Measurements from ENCODE around the gene SIRT3. TPM values are rescaled to one million over a fixed set of nuclear protein-coding genes. Genes with fewer than 3 reads are reported as not detected.

The SIRT3 gene
- total RNA-seq (2021): 13.2 and 13.9 TPM in 2 replicates
- long read RNA-seq, transcript SIRT3-201 (7 exons, 2,543 nt): major isoform, 96 of 186 reads
- long read RNA-seq, transcript SIRT3-214 (7 exons, 1,588 nt): minor isoform, 31 of 186 reads
- long read RNA-seq, partial matches to known transcripts: 3 of 186 reads
- long read RNA-seq, other reads (novel, unspliced or antisense): 50 of 186 reads

- peak; percentile 87 for DNase-seq
- Histone ChIP-seq H3K14ac (ENCODE audit: insufficient read depth, low read length) (peak within 1 kb of the TSS; percentile 58; the same call in 1 of the 2 replicates), H2AK5ac (ENCODE audit: insufficient read length, low read length) (no peak within 1 kb of the TSS), H3K27me3 (ENCODE audit: insufficient read depth, low read length) (no peaks in the 10 kb centered on the region), H3K23ac (ENCODE audit: insufficient read length, low read depth, low read length) (no peak within 1 kb of the TSS), H4K5ac (ENCODE audit: insufficient read length, low read depth, low read length) (no peak within 1 kb of the TSS), H2AFZ (ENCODE audit: low read length) (no peak within 1 kb of the TSS), H3K79me2 (ENCODE audit: insufficient read depth, low read length) (peaks cover 6% of the 10 kb centered on the region; the same call in 1 of the 2 replicates), H4K91ac (ENCODE audit: insufficient read length, low read depth, low read length) (no peak within 1 kb of the TSS), H3K9me3 (ENCODE audit: control insufficient read depth, low read depth, low read length) (no peaks in the 10 kb centered on the region), H3K23me2 (ENCODE audit: insufficient read length, low read depth, low read length, poor library complexity, severe bottlenecking) (peaks cover 6% of the 10 kb centered on the region), H3K18ac (ENCODE audit: insufficient read length, low read depth, low read length) (no peak within 1 kb of the TSS), H4K8ac (replicated peaks; ENCODE audit: insufficient read length, low read depth, low read length) (no peak within 1 kb of the TSS), H2BK12ac (ENCODE audit: insufficient read length, low read depth, low read length) (no peak within 1 kb of the TSS), H3T11ph (ENCODE audit: low read length) (no peak within 1 kb of the TSS), H3K56ac (ENCODE audit: insufficient read length, low read depth, low read length) (no peak within 1 kb of the TSS), H3K4ac (ENCODE audit: low read depth, low read length) (no peak within 1 kb of the TSS), H3K79me1 (ENCODE audit: insufficient read depth, low read depth, low read length, poor library complexity, severe bottlenecking) (peaks cover 4% of the 10 kb centered on the region), H3K4me1 (ENCODE audit: insufficient read depth, low read length) (no peaks in the 10 kb centered on the region; the same call in 1 of the 2 replicates), H2BK5ac (ENCODE audit: insufficient read length, low read length) (no peak within 1 kb of the TSS), H4K20me1 (ENCODE audit: control insufficient read depth, insufficient read depth, insufficient read length) (no peaks in the 10 kb centered on the region), H3K9ac (ENCODE audit: extremely low read depth, insufficient read length, low read length) (peak within 1 kb of the TSS; percentile 84), H2BK120ac (ENCODE audit: low read depth, low read length, poor library complexity, severe bottlenecking) (no peak within 1 kb of the TSS), H3K4me2 (ENCODE audit: insufficient read depth, insufficient read length, low read length) (peak within 1 kb of the TSS; percentile 88), H2BK15ac (ENCODE audit: low read depth, low read length) (no peak within 1 kb of the TSS), H3K27ac (ENCODE audit: insufficient read length, low read depth, low read length) (no peak within 1 kb of the TSS), H2BK20ac (ENCODE audit: low read depth, low read length, poor library complexity, severe bottlenecking) (no peak within 1 kb of the TSS)
- Mint-ChIP-seq H3K4me3 (peak within 1 kb of the TSS; percentile 95 to 96), H3K27me3 (ENCODE audit: low read depth) (no peaks in the 10 kb centered on the region; the same call in 1 of the 2 replicates), H3K27ac (peak within 1 kb of the TSS; percentile 98 to 99 (median 99)), H3K4me1 (peaks cover 9 to 18% of the 10 kb centered on the region in 2 experiments), H3K9me3 (no peaks in the 10 kb centered on the region; a peak in 1 of 5 replicates), H3K36me3 (ENCODE audit: insufficient read depth in 1 of 3, low read depth in 3 of 3) (peaks cover 5 to 16% (median 15%) of the 10 kb centered on the region in 3 experiments; a peak in 6 of 7 replicates)
- WGBS (ENCODE audit: extremely low coverage, insufficient read length, low lambda C conversion rate): no CpG with 5 or more reads among the region's 70 CpGs
- peak; percentile 34; the same call in 2 of the 3 replicates for TF ChIP-seq CTCF (conservative IDR thresholded peaks at IDR 0.05)
Measured at GRCh38 chr11:235997-236773, at the start of gene SIRT3. SIRT3 (minus strand) TSS chr11:236342; CDS start chr11:236328, 14 bp downstream.

Measured in H9 (cell line).